22Rv1 (cell line): ENCODE results near the gene SLC39A11.

Source experiments
- CTCF ChIP-seq: fragments of 450-650 bp; IDR thresholded peaks from 2 replicates; pipeline ENCODE4 v1.5.1; 2017; ENCODE audit warnings: mild to moderate bottlenecking
- ZFX ChIP-seq: fragments of 450-650 bp; IDR thresholded peaks from 2 replicates; pipeline ENCODE4 v1.6.1; 2017; ENCODE audit warnings: antibody characterized with exemption, borderline replicate concordance

- TF ChIP-seq CTCF (no peak), ZFX (no peak)
Measured at GRCh38 chr17:72788950-72789585, 303.4 kb downstream of the SLC39A11 start.
